AG04450 (cell line): Measurements from ENCODE around the gene KRT72. TPM values are rescaled to one million over a fixed set of nuclear protein-coding genes. Genes with fewer than 3 reads are reported as not detected.

Experiments
- CTCF ChIA-PET: fragments of 300-600, 350-600 bp; formaldehyde crosslinking; extraction: SDS; loops from one replicate; lab custom pipeline; 2022; ENCODE audit warnings: antibody characterized with exemption, inconsistent platforms; lab: Charles Lee
- POLR2A ChIA-PET: fragments of 350-600 bp; formaldehyde crosslinking; extraction: SDS; loops from one replicate; lab custom pipeline; 2021; ENCODE audit warnings: antibody characterized with exemption, inconsistent platforms; lab: Yijun Ruan, JAX
- DNase-seq: peaks from one replicate; pipeline ENCODE4 v3.0.0-alpha.2; 2011; ENCODE audit warnings: low read depth, low spot score
- H3K27ac ChIP-seq: one replicate; pipeline ENCODE4 v1.5.1; 2012; ENCODE audit warnings: low read depth, low read length, control low read depth
- H3K27me3 ChIP-seq: one replicate; pipeline ENCODE4 v1.6.0; 2012; ENCODE audit warnings: low read length; ENCODE audit not compliant: control insufficient read depth, insufficient read depth
- H3K4me3 ChIP-seq: 2 replicates; pipeline ENCODE4 v1.5.1; 2011; ENCODE audit warnings: mild to moderate bottlenecking, low read depth, low read length, control low read depth
- H3K9me3 ChIP-seq: 2 replicates; pipeline ENCODE4 v1.5.1; 2012; ENCODE audit warnings: low read length; ENCODE audit not compliant: control insufficient read depth, insufficient read depth
- CTCF ChIP-seq: IDR thresholded peaks from 2 replicates; pipeline ENCODE4 v1.5.1; 2011; ENCODE audit warnings: low read depth, low read length, control low read depth, inconsistent platforms
- polyA plus RNA-seq: library from polyadenylated mRNA; depleted of rRNA; stranded (reverse); fragments of >200 nt; gene quantifications from 2 replicates; pipeline ENCODE4 v1.2.3, GENCODE V29; 2011

The KRT72 gene
- polyA plus RNA-seq, 1 experiment, result not detected

DNA sequence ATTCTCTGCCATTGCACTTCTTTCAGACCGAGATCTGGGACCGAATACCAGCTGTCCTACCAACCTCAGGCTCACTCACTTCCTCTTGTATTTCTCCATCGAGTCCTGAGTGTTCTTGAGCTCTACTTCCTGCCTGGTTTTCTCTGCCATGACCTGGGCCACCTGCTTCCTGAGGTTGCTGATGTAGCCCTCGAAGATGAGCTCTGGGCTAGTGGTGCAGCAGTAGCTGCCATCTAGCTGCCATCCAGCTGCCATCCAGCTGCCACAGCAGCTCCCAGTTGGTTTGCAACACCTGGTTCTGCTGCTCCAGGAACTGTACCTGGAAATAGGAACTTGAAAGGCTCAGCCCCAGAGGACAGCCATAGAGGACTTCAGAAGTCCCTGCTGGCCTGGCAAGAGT, 32.1 kb upstream of the KRT72 start:
- Histone ChIP-seq H3K27me3 (peaks cover 7% of the 10 kb centered on the region), H3K9me3 (no peaks in the 10 kb centered on the region), H3K27ac (no peak overlapping the region), H3K4me3 (no peak overlapping the region)
- ChIA-PET POLR2A (no interaction called here), CTCF (no interaction called here)
- no peak for DNase-seq
- no peak for TF ChIP-seq CTCF

DNA sequence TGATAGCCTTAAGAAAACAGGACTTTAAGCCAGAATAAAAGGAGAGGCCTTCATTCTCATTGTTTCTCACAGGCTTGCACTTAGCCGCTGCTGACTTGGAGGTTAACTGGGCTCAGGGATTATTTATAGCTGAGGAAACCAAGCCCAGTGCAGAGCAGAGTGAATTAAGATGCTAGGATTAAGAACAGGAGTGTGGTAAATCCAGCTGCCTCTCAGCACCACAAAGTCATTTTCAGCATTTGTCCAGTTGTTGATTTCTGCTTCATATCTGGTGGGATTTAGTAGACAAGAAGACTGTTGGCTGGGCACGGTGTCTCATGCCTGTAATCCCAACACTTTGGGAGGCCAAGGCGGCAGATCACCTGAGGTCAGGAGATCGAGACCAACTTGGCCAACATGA, 31.4 kb upstream of the KRT72 start:
- no peaks in the 10 kb centered on the region for H3K9me3 ChIP-seq
- no peak overlapping the region for H3K4me3 ChIP-seq
- peaks cover 7% of the 10 kb centered on the region for H3K27me3 ChIP-seq
- ChIA-PET POLR2A (no interaction called here), CTCF (no interaction called here)
- no peak for DNase-seq
- TF ChIP-seq CTCF, result no peak
- no peak overlapping the region for H3K27ac ChIP-seq

GRCh38 chr12:52631676-52632459, 30.6 kb upstream of the KRT72 start:
- Histone ChIP-seq H3K9me3 (no peaks in the 10 kb centered on the region), H3K4me3 (no peak overlapping the region), H3K27ac (no peak overlapping the region), H3K27me3 (peaks cover 7% of the 10 kb centered on the region)
- ChIA-PET POLR2A (no interaction called here), CTCF (no interaction called here)
- no peak for DNase-seq
- no peak for TF ChIP-seq CTCF

DNA sequence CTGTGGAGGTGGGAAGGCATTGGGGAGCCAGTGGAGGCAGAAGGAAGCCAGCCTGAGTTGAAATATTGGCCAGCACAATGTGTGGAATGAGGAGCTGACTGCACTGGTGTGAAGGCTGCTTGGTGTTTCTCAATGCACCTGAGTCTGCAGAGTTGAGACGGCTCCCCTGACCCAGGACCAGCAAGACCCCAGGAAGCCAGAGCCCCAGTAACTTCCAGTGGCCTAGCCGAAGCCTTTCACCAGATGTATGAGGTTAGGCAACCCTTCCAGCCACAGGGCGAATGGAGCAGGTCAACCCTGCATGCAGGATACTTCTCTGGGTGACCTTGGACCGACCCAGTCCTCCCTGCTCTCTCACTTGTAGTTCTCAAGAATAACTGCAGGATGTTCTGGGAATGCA, 30.0 kb upstream of the KRT72 start:
- Histone ChIP-seq H3K9me3 (no peaks in the 10 kb centered on the region), H3K4me3 (no peak overlapping the region), H3K27ac (no peak overlapping the region), H3K27me3 (peaks cover 9% of the 10 kb centered on the region)
- CTCF ChIA-PET, result no interaction called here
- no peak for TF ChIP-seq CTCF
- POLR2A ChIA-PET, result no interaction called here
- no peak for DNase-seq

- Histone ChIP-seq H3K27me3 (peaks cover 11% of the 10 kb centered on the region), H3K27ac (no peak overlapping the region), H3K4me3 (no peak overlapping the region), H3K9me3 (no peaks in the 10 kb centered on the region)
- no peak for TF ChIP-seq CTCF
- DNase-seq, result no peak
- ChIA-PET CTCF (no interaction called here), POLR2A (no interaction called here)
Measured at GRCh38 chr12:52630599-52631200, 29.4 kb upstream of the KRT72 start.
